ENCODE results near the gene EDIL3.

DNA sequence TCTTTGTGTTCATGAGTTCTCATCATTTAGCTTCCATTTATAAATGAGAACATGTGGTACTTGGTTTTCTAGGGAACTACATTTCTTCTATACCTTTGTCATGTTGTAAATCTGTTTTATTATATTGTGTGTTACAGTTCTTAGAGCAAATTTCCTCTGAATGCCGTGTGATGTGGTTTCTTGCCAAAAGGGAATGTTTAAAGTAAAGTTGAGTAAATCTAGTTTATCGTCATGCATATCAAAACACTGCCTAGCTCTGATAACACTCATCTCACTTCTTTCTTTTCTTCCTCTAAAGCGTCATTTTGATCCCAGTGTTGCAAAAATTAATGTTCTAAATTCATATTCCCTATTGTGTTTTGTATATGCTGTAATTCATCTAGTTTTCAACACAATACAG lies 368.6 kb downstream of the EDIL3 start:
- TF ChIP-seq CTCF (IDR thresholded peaks at IDR 0.05) (no peak), POLR2A (IDR thresholded peaks at IDR 0.05) (no peak)
